Measurements from ENCODE around the gene GIPC3. TPM values are rescaled to one million over a fixed set of nuclear protein-coding genes. Genes with fewer than 3 reads are reported as not detected.

The GIPC3 gene
- total RNA-seq, 6 donors from 2014 or later, result 0.91 to 5.2 (median 1.4) TPM

DNA sequence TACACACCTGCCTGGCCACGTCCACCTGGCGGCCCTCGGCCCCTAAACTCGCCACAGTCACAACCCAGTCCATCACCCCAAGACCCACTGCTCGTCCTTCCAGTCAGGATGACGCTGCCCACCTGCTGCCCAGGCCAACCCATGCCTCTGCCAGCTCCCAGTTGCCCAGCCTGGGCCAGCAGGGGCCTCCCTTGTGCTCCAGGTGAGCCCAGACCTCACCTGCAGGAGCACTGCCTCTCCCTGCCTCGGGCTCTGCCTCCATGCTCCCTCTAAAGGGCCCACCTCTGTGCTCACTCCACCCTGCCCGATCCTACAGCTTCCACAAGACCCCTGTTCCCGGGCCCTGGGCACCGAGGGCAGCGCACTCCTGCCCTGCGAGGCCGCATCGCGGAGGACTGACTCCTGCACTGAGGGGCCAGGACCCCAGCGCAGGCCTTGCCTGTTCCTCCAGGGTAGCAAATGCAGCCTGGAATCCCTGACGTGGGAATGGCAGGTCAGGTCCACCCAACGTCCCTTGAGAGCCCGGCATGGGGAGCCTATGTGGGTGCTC lies 49.3 kb downstream of the GIPC3 start:
- DNase-seq (peak in 1 of 2 donors; percentile 72), ATAC-seq (ENCODE audit: low FRiP score in 2 of 2) (no peak)
- Histone ChIP-seq H3K4me1 (no peaks in the 10 kb centered on the region), H3K36me3 (peaks cover 1 to 72% (median 56%) of the 10 kb centered on the region in 4 donors), H3K27ac (no peak overlapping the region), H3K9me3 (no peaks in the 10 kb centered on the region), H3K4me3 (no peak overlapping the region), H3K27me3 (no peaks in the 10 kb centered on the region)
- WGBS, 2 donors, result 97 to 99% methylated on average over 11 to 19 of the region's 19 CpGs
- TF ChIP-seq, protein P1, sequence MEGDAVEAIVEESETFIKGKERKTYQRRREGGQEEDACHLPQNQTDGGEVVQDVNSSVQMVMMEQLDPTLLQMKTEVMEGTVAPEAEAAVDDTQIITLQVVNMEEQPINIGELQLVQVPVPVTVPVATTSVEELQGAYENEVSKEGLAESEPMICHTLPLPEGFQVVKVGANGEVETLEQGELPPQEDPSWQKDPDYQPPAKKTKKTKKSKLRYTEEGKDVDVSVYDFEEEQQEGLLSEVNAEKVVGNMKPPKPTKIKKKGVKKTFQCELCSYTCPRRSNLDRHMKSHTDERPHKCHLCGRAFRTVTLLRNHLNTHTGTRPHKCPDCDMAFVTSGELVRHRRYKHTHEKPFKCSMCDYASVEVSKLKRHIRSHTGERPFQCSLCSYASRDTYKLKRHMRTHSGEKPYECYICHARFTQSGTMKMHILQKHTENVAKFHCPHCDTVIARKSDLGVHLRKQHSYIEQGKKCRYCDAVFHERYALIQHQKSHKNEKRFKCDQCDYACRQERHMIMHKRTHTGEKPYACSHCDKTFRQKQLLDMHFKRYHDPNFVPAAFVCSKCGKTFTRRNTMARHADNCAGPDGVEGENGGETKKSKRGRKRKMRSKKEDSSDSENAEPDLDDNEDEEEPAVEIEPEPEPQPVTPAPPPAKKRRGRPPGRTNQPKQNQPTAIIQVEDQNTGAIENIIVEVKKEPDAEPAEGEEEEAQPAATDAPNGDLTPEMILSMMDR (IDR thresholded peaks at IDR 0.05), result no peak
- no peak for TF ChIP-seq POLR2A (IDR thresholded peaks at IDR 0.05)
- no peak for TF ChIP-seq EP300 (IDR thresholded peaks at IDR 0.05)
- no peak for TF ChIP-seq POLR2AphosphoS5 (IDR thresholded peaks at IDR 0.05)

- Histone ChIP-seq H3K9me3 (no peaks in the 10 kb centered on the region), H3K27me3 (no peaks in the 10 kb centered on the region), H3K4me3 (no peak overlapping the region), H3K36me3 (peaks cover 7 to 83% (median 65%) of the 10 kb centered on the region in 4 donors), H3K4me1 (no peaks in the 10 kb centered on the region), H3K27ac (no peak overlapping the region)
- ATAC-seq (ENCODE audit: low FRiP score in 2 of 2), result no peak
- 90 to 97% methylated on average over 5 to 20 of the region's 20 CpGs for WGBS, 2 donors
- TF ChIP-seq EP300 (IDR thresholded peaks at IDR 0.05) (no peak), POLR2A (IDR thresholded peaks at IDR 0.05) (no peak), POLR2AphosphoS5 (IDR thresholded peaks at IDR 0.05) (no peak)
- TF ChIP-seq, protein P1 (IDR thresholded peaks at IDR 0.05), result no peak
- DNase-seq, result peak in 1 of 2 donors; percentile 85
Observed at GRCh38 chr19:3636506-3636905, 51.2 kb downstream of the GIPC3 start.

DNA sequence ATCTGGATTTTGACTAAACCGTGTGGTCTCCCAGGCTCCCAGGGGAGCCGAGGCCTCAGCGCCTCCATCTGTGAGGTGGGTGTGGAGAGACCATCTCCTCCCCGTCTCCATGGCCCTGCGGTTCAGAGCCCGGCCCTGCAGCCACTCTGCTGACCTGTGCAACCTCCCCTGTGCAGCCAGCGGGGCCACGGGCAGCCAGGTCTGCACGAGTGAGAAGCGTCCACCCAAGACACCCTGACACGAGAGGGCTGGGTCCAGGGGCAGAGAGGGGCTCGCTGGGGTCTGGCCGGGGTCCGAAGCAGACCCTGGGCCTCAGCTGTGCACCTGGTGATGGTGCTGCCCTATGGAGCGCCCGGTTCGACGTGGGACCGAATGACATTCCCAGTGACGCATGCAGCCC lies 51.7 kb downstream of the GIPC3 start:
- H3K4me1 ChIP-seq, result no peaks in the 10 kb centered on the region
- peaks cover 7 to 83% (median 65%) of the 10 kb centered on the region in 4 donors for H3K36me3 ChIP-seq
- no peak overlapping the region for H3K4me3 ChIP-seq
- 88 to 94% methylated on average over 9 to 17 of the region's 20 CpGs for WGBS, 2 donors
- no peaks in the 10 kb centered on the region for H3K27me3 ChIP-seq
- H3K9me3 ChIP-seq, result no peaks in the 10 kb centered on the region
- ATAC-seq (ENCODE audit: low FRiP score in 2 of 2) (no peak), DNase-seq (no peak)
- no peak for TF ChIP-seq POLR2AphosphoS5 (IDR thresholded peaks at IDR 0.05)
- TF ChIP-seq POLR2A (IDR thresholded peaks at IDR 0.05), result no peak
- TF ChIP-seq, protein P1 (IDR thresholded peaks at IDR 0.05), result no peak
- H3K27ac ChIP-seq, result no peak overlapping the region

GRCh38 chr19:3637621-3638020 lies 52.3 kb downstream of the GIPC3 start:
- 92 to 99% methylated on average over 13 to 16 of the region's 23 CpGs for WGBS, 2 donors
- ATAC-seq (ENCODE audit: low FRiP score in 2 of 2), result no peak
- no peak overlapping the region for H3K27ac ChIP-seq
- H3K4me1 ChIP-seq, result no peaks in the 10 kb centered on the region
- H3K4me3 ChIP-seq, result no peak overlapping the region
- no peaks in the 10 kb centered on the region for H3K9me3 ChIP-seq
- H3K36me3 ChIP-seq, result peaks cover 7 to 83% (median 63%) of the 10 kb centered on the region in 4 donors
- TF ChIP-seq POLR2AphosphoS5 (IDR thresholded peaks at IDR 0.05), result no peak
- TF ChIP-seq EP300 (IDR thresholded peaks at IDR 0.05), result no peak
- TF ChIP-seq POLR2A (IDR thresholded peaks at IDR 0.05), result no peak
- TF ChIP-seq, protein P1 (IDR thresholded peaks at IDR 0.05), result no peak
- H3K27me3 ChIP-seq, result no peaks in the 10 kb centered on the region
- DNase-seq, result peak in 1 of 2 donors; percentile 77
